Uterus (tissue), 2 donors: ENCODE measurements around the gene CD226.

ENCODE experiments used
- POLR2A ChIP-seq, 2 donors: fragments of 450-650 bp; IDR thresholded peaks; one replicate each; pipeline ENCODE4 v1.6.1; 2016; ENCODE audit warnings: antibody characterized with exemption in 2 of 2, mild to moderate bottlenecking in 1 of 2, moderate library complexity in 1 of 2
- TF ChIP-seq, protein P1 (sequence below), 4 experiments: fragments of 200-600 bp in 2 of 4; fragments of 450-650 bp in 2 of 4; sonication (generic) in 2 of 4; IDR thresholded peaks; one replicate each; pipeline ENCODE4 v1.5.1; 2016 to 2019; ENCODE audit warnings: antibody characterized with exemption in 4 of 4, mild to moderate bottlenecking in 2 of 4, moderate library complexity in 1 of 4

DNA sequence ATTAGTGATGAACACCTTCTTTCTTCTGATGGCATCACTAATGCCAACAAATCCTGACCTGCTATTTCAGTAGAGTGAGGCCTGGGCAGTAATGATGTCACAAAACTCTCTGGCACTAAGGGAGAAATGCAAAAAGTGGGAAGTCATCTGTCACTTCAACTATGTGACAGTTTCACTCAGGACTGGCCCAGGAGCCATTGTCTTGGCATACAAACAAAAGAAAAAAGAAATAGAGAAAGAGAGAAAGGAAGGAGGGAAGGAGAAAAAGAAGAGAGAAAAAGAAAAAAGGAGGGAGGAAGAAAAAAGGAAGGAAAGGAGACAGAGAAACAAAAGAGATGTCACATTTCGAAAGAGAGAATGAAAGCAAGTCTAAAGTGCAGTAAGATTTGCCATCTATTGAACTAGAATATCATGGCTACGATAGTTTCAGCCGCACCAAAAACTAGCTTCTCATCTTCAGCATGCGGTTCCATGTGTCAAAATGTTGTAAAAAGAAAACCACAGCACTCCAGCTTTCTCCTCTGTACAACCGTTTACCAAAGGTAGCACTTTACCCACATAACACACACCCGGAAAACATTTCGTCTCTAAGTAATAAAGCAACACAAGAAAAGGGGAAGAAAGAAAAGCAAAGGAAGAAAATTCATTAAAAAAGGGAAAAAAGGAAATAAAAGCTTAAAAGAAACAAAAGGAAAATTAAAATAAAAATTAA is 50.1 kb downstream of the CD226 start:
- TF ChIP-seq POLR2A (IDR thresholded peaks at IDR 0.05): no peak
- TF ChIP-seq, protein P1, sequence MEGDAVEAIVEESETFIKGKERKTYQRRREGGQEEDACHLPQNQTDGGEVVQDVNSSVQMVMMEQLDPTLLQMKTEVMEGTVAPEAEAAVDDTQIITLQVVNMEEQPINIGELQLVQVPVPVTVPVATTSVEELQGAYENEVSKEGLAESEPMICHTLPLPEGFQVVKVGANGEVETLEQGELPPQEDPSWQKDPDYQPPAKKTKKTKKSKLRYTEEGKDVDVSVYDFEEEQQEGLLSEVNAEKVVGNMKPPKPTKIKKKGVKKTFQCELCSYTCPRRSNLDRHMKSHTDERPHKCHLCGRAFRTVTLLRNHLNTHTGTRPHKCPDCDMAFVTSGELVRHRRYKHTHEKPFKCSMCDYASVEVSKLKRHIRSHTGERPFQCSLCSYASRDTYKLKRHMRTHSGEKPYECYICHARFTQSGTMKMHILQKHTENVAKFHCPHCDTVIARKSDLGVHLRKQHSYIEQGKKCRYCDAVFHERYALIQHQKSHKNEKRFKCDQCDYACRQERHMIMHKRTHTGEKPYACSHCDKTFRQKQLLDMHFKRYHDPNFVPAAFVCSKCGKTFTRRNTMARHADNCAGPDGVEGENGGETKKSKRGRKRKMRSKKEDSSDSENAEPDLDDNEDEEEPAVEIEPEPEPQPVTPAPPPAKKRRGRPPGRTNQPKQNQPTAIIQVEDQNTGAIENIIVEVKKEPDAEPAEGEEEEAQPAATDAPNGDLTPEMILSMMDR (IDR thresholded peaks at IDR 0.05): no peak
